GM23338 (cell line): Measurements from ENCODE around the gene PAPOLB. TPM values are rescaled to one million over a fixed set of nuclear protein-coding genes. Genes with fewer than 3 reads are reported as not detected.

Source experiments
- ATAC-seq: fragments of 200-7000 bp; cut with Tn5 transposase; 3 replicates; pipeline ENCODE4 v1.9.1; 2020
- DNase-seq: peaks from one replicate; pipeline ENCODE4 v3.0.0-alpha.2; 2015; ENCODE audit warnings: low spot score
- H2AFZ ChIP-seq: fragments of 200-600 bp; sonication (generic); 2 replicates; pipeline ENCODE4 v1.8.0; 2016; ENCODE audit warnings: antibody characterized with exemption, mild to moderate bottlenecking, moderate library complexity
- H3F3A ChIP-seq: fragments of 200-600 bp; sonication (generic); replicated peaks from 2 replicates; pipeline ENCODE4 v1.8.0; 2017; ENCODE audit warnings: antibody characterized with exemption, mixed run types, low read depth
- H3K27ac ChIP-seq: fragments of 200-600 bp; sonication (generic); 2 replicates; pipeline ENCODE4 v1.6.1; 2016; ENCODE audit warnings: low read depth
- H3K27me3 ChIP-seq: fragments of 200-600 bp; sonication (generic); 2 replicates; pipeline ENCODE4 v1.8.0; 2016; ENCODE audit warnings: mild to moderate bottlenecking, mixed run types, moderate library complexity; ENCODE audit not compliant: insufficient read depth
- H3K36me3 ChIP-seq: fragments of 200-600 bp; sonication (generic); 2 replicates; pipeline ENCODE4 v1.8.0; 2016; ENCODE audit warnings: mild to moderate bottlenecking; ENCODE audit not compliant: insufficient read depth
- H3K4me1 ChIP-seq: fragments of 200-600 bp; sonication (generic); 2 replicates; pipeline ENCODE4 v1.8.0; 2016; ENCODE audit warnings: mild to moderate bottlenecking, moderate library complexity; ENCODE audit not compliant: insufficient read depth
- H3K4me2 ChIP-seq: fragments of 200-600 bp; sonication (generic); 2 replicates; pipeline ENCODE4 v1.7.1; 2017; ENCODE audit warnings: mixed run types
- H3K4me3 ChIP-seq: fragments of 200-600 bp; sonication (generic); 2 replicates; pipeline ENCODE4 v1.6.1; 2016; ENCODE audit warnings: mixed run types
- H3K79me2 ChIP-seq: fragments of 200-600 bp; sonication (generic); replicated peaks from 2 replicates; pipeline ENCODE4 v1.8.0; 2017; ENCODE audit warnings: mild to moderate bottlenecking; ENCODE audit not compliant: insufficient read depth
- H3K9me2 ChIP-seq: fragments of 200-600 bp; sonication (generic); 2 replicates; pipeline ENCODE4 v1.8.0; 2017; ENCODE audit not compliant: insufficient read depth
- H4K20me1 ChIP-seq: fragments of 200-600 bp; sonication (generic); replicated peaks from 2 replicates; pipeline ENCODE4 v1.8.0; 2017; ENCODE audit warnings: mild to moderate bottlenecking; ENCODE audit not compliant: insufficient read depth
- H3K27ac Mint-ChIP-seq: 2 replicates; pipeline ENCODE4 v1.8.0; 2020; ENCODE audit warnings: inconsistent platforms, mild to moderate bottlenecking, moderate library complexity, mixed read lengths
- H3K27me3 Mint-ChIP-seq: 3 replicates; pipeline ENCODE4 v1.8.0; 2022; ENCODE audit warnings: low read depth, mild to moderate bottlenecking, moderate library complexity, mixed read lengths, inconsistent platforms; ENCODE audit not compliant: insufficient read depth, poor library complexity
- H3K36me3 Mint-ChIP-seq: 3 replicates; pipeline ENCODE4 v1.8.0; 2021; ENCODE audit warnings: low read depth, mild to moderate bottlenecking, inconsistent platforms, moderate library complexity, mixed read lengths
- H3K4me1 Mint-ChIP-seq: 3 replicates; pipeline ENCODE4 v1.8.0; 2020; ENCODE audit warnings: mild to moderate bottlenecking, inconsistent platforms, mixed read lengths
- H3K4me3 Mint-ChIP-seq: 3 replicates; pipeline ENCODE4 v1.8.0; 2021; ENCODE audit warnings: moderate library complexity, mild to moderate bottlenecking, inconsistent platforms, mixed read lengths
- H3K9me3 Mint-ChIP-seq: 3 replicates; pipeline ENCODE4 v1.8.0; 2020; ENCODE audit warnings: moderate library complexity, mild to moderate bottlenecking, inconsistent platforms, mixed read lengths
- EZH2 ChIP-seq: fragments of 200-600 bp; sonication (generic); IDR thresholded peaks from one replicate; pipeline ENCODE4 v1.8.0; 2017; ENCODE audit warnings: antibody characterized with exemption, mild to moderate bottlenecking, low read depth; ENCODE audit not compliant: unreplicated experiment
- EZH2phosphoT487 ChIP-seq: fragments of 200-600 bp; sonication (generic); IDR thresholded peaks from one replicate; pipeline ENCODE4 v1.8.1; 2018; ENCODE audit warnings: antibody characterized with exemption; ENCODE audit not compliant: unreplicated experiment
- JUNB ChIP-seq: IDR thresholded peaks from one replicate; pipeline ENCODE4 v1.6.1; 2016; ENCODE audit warnings: antibody characterized with exemption; ENCODE audit not compliant: unreplicated experiment
- NANOG ChIP-seq: IDR thresholded peaks from 2 replicates; pipeline ENCODE4 v1.6.1; 2016; ENCODE audit warnings: antibody characterized with exemption, borderline replicate concordance
- ZNF114 ChIP-seq: fragments of 250-450 bp; sonication (Bioruptor Pico); IDR thresholded peaks from 2 replicates; pipeline ENCODE4 v1.5.0; 2020; ENCODE audit warnings: mild to moderate bottlenecking, moderate library complexity
- polyA plus RNA-seq: library from polyadenylated mRNA; unstranded; fragments of >200 nt; fragmentation: Nextera tagmentation; extraction: Ambion mirVana; gene quantifications from 2 replicates; pipeline ENCODE4 v1.2.1, GENCODE V29; 2016
- total RNA-seq: library from RNA; depleted of rRNA; stranded (reverse); fragments of >200 nt; shearing (Covaris generic); gene quantifications from 2 replicates; pipeline ENCODE4 v1.2.3, GENCODE V29; 2014
- TF ChIP-seq, protein P1 (sequence below): fragments of 250-450 bp; sonication (Bioruptor Pico); IDR thresholded peaks from 2 replicates; pipeline ENCODE4 v1.5.0; 2020; ENCODE audit warnings: mild to moderate bottlenecking, moderate library complexity
- TF ChIP-seq, protein P2 (sequence below), 2 experiments: fragments of 200-600 bp in 1 of 2; sonication (generic) in 1 of 2; conservative IDR thresholded peaks; 2 replicates each; pipeline versions ENCODE4 v1.5.1 to v1.6.1; 2016 to 2017; ENCODE audit warnings: antibody characterized with exemption in 2 of 2, low read depth in 2 of 2, mild to moderate bottlenecking in 2 of 2, moderate library complexity in 1 of 2

PAPOLB gene
- total and polyA plus RNA-seq, 2 experiments from 2014 or later: 0.08 to 0.42 TPM

DNA sequence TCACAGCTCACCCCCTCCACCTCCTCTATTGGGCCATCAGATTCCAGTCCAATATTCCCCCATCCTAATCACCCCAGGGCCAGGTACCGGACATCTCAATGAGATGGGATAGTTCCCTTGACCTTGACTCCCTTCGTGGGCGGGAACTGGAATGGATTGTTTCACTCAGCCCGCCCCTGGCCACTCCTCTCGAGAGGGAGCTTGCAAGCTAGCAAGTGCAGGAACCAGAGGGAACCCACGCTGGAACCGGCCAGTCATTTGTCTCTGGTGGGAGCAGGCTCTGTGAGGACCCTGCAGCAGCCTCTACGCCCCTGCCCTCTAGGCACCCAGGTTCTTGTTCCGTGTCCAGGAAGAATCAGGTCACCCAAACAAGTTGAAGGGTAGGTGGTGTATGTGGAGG, 32.7 kb upstream of the PAPOLB start:
- peak; percentile 29; the same call in 2 of the 3 replicates for ATAC-seq

More for the DNA sequence above, 32.7 kb upstream of the PAPOLB start:
- H3K27ac Mint-ChIP-seq: no peak overlapping the region
- peaks cover 14% of the 10 kb centered on the region; the same call in 2 of the 3 replicates for H3K9me3 Mint-ChIP-seq
- H3K36me3 Mint-ChIP-seq: no peaks in the 10 kb centered on the region
- Histone ChIP-seq H3K36me3 (no peaks in the 10 kb centered on the region), H3K4me2 (no peak overlapping the region), H4K20me1 (no peaks in the 10 kb centered on the region), H3K79me2 (no peaks in the 10 kb centered on the region), H3K4me3 (no peak overlapping the region), H3K27ac (no peak overlapping the region), H3F3A (no peaks in the 10 kb centered on the region), H3K4me1 (0 out of 2 replicates have a peak, but pooled peaks cover 4% of the 10 kb centered on the region), H3K27me3 (no peaks in the 10 kb centered on the region), H2AFZ (peak overlapping the region; percentile 88; the same call in 1 of the 2 replicates), H3K9me2 (no peaks in the 10 kb centered on the region)
- H3K27me3 Mint-ChIP-seq: peaks cover 4% of the 10 kb centered on the region
- H3K4me1 Mint-ChIP-seq: peaks cover 4% of the 10 kb centered on the region; the same call in 1 of the 3 replicates
- TF ChIP-seq EZH2phosphoT487 (no peak), NANOG (no peak), JUNB (no peak), EZH2 (no peak), ZNF114 (no peak)
- TF ChIP-seq, protein P1, sequence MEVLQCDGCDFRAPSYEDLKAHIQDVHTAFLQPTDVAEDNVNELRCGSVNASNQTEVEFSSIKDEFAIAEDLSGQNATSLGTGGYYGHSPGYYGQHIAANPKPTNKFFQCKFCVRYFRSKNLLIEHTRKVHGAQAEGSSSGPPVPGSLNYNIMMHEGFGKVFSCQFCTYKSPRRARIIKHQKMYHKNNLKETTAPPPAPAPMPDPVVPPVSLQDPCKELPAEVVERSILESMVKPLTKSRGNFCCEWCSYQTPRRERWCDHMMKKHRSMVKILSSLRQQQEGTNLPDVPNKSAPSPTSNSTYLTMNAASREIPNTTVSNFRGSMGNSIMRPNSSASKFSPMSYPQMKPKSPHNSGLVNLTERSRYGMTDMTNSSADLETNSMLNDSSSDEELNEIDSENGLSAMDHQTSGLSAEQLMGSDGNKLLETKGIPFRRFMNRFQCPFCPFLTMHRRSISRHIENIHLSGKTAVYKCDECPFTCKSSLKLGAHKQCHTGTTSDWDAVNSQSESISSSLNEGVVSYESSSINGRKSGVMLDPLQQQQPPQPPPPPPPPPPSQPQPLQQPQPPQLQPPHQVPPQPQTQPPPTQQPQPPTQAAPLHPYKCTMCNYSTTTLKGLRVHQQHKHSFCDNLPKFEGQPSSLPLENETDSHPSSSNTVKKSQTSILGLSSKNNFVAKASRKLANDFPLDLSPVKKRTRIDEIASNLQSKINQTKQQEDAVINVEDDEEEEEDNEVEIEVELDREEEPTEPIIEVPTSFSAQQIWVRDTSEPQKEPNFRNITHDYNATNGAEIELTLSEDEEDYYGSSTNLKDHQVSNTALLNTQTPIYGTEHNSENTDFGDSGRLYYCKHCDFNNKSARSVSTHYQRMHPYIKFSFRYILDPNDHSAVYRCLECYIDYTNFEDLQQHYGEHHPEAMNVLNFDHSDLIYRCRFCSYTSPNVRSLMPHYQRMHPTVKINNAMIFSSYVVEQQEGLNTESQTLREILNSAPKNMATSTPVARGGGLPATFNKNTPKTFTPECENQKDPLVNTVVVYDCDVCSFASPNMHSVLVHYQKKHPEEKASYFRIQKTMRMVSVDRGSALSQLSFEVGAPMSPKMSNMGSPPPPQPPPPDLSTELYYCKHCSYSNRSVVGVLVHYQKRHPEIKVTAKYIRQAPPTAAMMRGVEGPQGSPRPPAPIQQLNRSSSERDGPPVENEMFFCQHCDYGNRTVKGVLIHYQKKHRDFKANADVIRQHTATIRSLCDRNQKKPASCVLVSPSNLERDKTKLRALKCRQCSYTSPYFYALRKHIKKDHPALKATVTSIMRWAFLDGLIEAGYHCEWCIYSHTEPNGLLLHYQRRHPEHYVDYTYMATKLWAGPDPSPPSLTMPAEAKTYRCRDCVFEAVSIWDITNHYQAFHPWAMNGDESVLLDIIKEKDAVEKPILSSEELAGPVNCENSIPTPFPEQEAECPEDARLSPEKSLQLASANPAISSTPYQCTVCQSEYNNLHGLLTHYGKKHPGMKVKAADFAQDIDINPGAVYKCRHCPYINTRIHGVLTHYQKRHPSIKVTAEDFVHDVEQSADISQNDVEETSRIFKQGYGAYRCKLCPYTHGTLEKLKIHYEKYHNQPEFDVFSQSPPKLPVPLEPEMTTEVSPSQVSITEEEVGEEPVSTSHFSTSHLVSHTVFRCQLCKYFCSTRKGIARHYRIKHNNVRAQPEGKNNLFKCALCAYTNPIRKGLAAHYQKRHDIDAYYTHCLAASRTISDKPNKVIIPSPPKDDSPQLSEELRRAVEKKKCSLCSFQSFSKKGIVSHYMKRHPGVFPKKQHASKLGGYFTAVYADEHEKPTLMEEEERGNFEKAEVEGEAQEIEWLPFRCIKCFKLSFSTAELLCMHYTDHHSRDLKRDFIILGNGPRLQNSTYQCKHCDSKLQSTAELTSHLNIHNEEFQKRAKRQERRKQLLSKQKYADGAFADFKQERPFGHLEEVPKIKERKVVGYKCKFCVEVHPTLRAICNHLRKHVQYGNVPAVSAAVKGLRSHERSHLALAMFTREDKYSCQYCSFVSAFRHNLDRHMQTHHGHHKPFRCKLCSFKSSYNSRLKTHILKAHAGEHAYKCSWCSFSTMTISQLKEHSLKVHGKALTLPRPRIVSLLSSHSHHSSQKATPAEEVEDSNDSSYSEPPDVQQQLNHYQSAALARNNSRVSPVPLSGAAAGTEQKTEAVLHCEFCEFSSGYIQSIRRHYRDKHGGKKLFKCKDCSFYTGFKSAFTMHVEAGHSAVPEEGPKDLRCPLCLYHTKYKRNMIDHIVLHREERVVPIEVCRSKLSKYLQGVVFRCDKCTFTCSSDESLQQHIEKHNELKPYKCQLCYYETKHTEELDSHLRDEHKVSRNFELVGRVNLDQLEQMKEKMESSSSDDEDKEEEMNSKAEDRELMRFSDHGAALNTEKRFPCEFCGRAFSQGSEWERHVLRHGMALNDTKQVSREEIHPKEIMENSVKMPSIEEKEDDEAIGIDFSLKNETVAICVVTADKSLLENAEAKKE (CRISPR knock-in tag): no peak
- TF ChIP-seq, protein P2, sequence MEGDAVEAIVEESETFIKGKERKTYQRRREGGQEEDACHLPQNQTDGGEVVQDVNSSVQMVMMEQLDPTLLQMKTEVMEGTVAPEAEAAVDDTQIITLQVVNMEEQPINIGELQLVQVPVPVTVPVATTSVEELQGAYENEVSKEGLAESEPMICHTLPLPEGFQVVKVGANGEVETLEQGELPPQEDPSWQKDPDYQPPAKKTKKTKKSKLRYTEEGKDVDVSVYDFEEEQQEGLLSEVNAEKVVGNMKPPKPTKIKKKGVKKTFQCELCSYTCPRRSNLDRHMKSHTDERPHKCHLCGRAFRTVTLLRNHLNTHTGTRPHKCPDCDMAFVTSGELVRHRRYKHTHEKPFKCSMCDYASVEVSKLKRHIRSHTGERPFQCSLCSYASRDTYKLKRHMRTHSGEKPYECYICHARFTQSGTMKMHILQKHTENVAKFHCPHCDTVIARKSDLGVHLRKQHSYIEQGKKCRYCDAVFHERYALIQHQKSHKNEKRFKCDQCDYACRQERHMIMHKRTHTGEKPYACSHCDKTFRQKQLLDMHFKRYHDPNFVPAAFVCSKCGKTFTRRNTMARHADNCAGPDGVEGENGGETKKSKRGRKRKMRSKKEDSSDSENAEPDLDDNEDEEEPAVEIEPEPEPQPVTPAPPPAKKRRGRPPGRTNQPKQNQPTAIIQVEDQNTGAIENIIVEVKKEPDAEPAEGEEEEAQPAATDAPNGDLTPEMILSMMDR (conservative IDR thresholded peaks at IDR 0.05; ENCODE audit: low read depth in 2 of 2): no peak
- no peak overlapping the region for H3K4me3 Mint-ChIP-seq
- peak; percentile 28 for DNase-seq
